H1 (cell line): ENCODE data around the gene PI4KB. TPM values are rescaled to one million over a fixed set of nuclear protein-coding genes. Genes with fewer than 3 reads are reported as not detected.

Experiments used
- CTCF ChIP-seq, 3 experiments: IDR thresholded peaks; 1 replicate in 2 of 3; 2 replicates in 1 of 3; pipeline versions ENCODE4 v1.5.1 to v1.6.1; 2011; ENCODE audit warnings: low read length in 3 of 3, mild to moderate bottlenecking in 3 of 3, inconsistent platforms in 2 of 3, low read depth in 1 of 3, moderate library complexity in 1 of 3; ENCODE audit not compliant: insufficient read depth in 1 of 3; ENCODE audit errors: control extremely low read depth in 1 of 3
- MAFK ChIP-seq: IDR thresholded peaks from 2 replicates; pipeline ENCODE4 v1.6.1; 2012; ENCODE audit warnings: low read depth, mild to moderate bottlenecking, improper control_type of control experiment, low read length
- polyA plus RNA-seq, 7 experiments: library from polyadenylated mRNA; depleted of rRNA in 3 of 7; stranded (reverse) in 5 of 7; unstranded in 2 of 7; fragments of >200 nt in 5 of 7; fragments of 200-250 nt in 2 of 7; gene quantifications; 1 replicate in 5 of 7; 2 replicates in 1 of 7; 4 replicates in 1 of 7; pipeline versions ENCODE4 v1.2.1 to v1.2.3, GENCODE V29; 2011 to 2013; ENCODE audit warnings: missing spikeins in 2 of 7, mixed read lengths in 2 of 7
- total RNA-seq: library from RNA; stranded (reverse); fragmentation: NEBNext Ultra II Directional; extraction: Animal tissue kit (Norgen Biotek cat#: 25700); gene quantifications from 2 replicates; pipeline ENCODE4 v1.2.1, GENCODE V29; 2021

Gene PI4KB
- total and polyA plus RNA-seq, 2 of the 8 experiments (the other 6 are each of a cell fraction or from before 2014, with no cell fraction given) = 30.1 to 37.1 TPM

GRCh38 chr1:151287341-151287699 lies 39.9 kb downstream of the PI4KB start (continued):
- no peak for TF ChIP-seq CTCF (IDR thresholded peaks at IDR 0.05; ENCODE audit: control extremely low read depth in 1 of 3, insufficient read depth in 1 of 3, low read depth in 1 of 3, low read length in 3 of 3)
- no peak for TF ChIP-seq MAFK
